GM23248 (cell line): ENCODE measurements around the gene TTC17.

ENCODE experiments used
- EZH2 ChIP-seq: fragments of 200-600 bp; sonication (generic); IDR thresholded peaks from 2 replicates; pipeline ENCODE4 v1.6.1; 2018; ENCODE audit warnings: antibody characterized with exemption, mild to moderate bottlenecking; ENCODE audit not compliant: insufficient read depth, poor library complexity, severe bottlenecking
- EZH2phosphoT487 ChIP-seq: fragments of 200-600 bp; sonication (generic); IDR thresholded peaks from 2 replicates; pipeline ENCODE4 v1.6.1; 2018; ENCODE audit warnings: antibody characterized with exemption, moderate library complexity, mild to moderate bottlenecking, low read depth; ENCODE audit not compliant: insufficient read depth

GRCh38 chr11:43393765-43394355 lies 35.1 kb downstream of the TTC17 start:
- TF ChIP-seq EZH2, result no peak
- TF ChIP-seq EZH2phosphoT487, result no peak
